ENCODE data around the gene RPRD1A. TPM values are rescaled to one million over a fixed set of nuclear protein-coding genes. Genes with fewer than 3 reads are reported as not detected.

The RPRD1A gene
- polyA plus RNA-seq, 1 of the 3 experiments (the other 2 are of a cell fraction), result 28.9 TPM

- peaks cover 26 to 30% of the 10 kb centered on the region in 2 experiments for H3K36me3 ChIP-seq (replicated peaks in 1 of 2; ENCODE audit: control insufficient read depth in 1 of 2, insufficient read depth in 2 of 2, low read length in 1 of 2)
- H3K79me2 ChIP-seq (ENCODE audit: insufficient read depth), result peaks cover 31% of the 10 kb centered on the region
- H3F3A ChIP-seq (replicated peaks; ENCODE audit: insufficient read depth), result no peaks in the 10 kb centered on the region
- no peak overlapping the region for H3K4me3 ChIP-seq (ENCODE audit: low read depth in 2 of 2, low read length in 1 of 2)
- no peaks in the 10 kb centered on the region for H3K9me3 ChIP-seq
- H4K20me1 ChIP-seq (ENCODE audit: insufficient read depth), result 0 out of 2 replicates have a peak, but pooled peaks cover 4% of the 10 kb centered on the region
- H2AFZ ChIP-seq (ENCODE audit: low read depth), result no peak overlapping the region
- no peak overlapping the region for H3K4me2 ChIP-seq
- no peak overlapping the region for H3K27ac ChIP-seq (ENCODE audit: low read depth in 2 of 2, low read length in 1 of 2)
- H3K9ac ChIP-seq, result no peak overlapping the region
- 98% methylated on average over 2 of the region's 2 CpGs for WGBS (ENCODE audit: low lambda C conversion rate)
- ChIA-PET POLR2A (no interaction called here), CTCF (interaction anchor here (0.9 to 5.1 kb wide), 2 partner anchors 14 to 33 kb away, joined by 3 to 22 read pairs; no protein-coding TSS in a partner anchor)
- H3K9me2 ChIP-seq, result no peaks in the 10 kb centered on the region
- TF ChIP-seq PBX3 (IDR thresholded peaks at IDR 0.05), result no peak
- no peak for TF ChIP-seq ZBTB33 (IDR thresholded peaks at IDR 0.05; ENCODE audit: borderline replicate concordance, low read depth)
- TF ChIP-seq YY1 (IDR thresholded peaks at IDR 0.05; ENCODE audit: low read depth), result no peak
- peaks cover 10 to 19% of the 10 kb centered on the region in 2 experiments; a peak in 3 of 4 replicates for H3K4me1 ChIP-seq (ENCODE audit: control insufficient read depth in 1 of 2, insufficient read depth in 2 of 2, low read depth in 1 of 2, low read length in 1 of 2)
- H3K27me3 ChIP-seq (ENCODE audit: insufficient read depth), result no peaks in the 10 kb centered on the region
- DNase-seq, result no peak
These were observed 36.0 kb downstream of the RPRD1A start for GRCh38 chr18:36031407-36031806.

DNA sequence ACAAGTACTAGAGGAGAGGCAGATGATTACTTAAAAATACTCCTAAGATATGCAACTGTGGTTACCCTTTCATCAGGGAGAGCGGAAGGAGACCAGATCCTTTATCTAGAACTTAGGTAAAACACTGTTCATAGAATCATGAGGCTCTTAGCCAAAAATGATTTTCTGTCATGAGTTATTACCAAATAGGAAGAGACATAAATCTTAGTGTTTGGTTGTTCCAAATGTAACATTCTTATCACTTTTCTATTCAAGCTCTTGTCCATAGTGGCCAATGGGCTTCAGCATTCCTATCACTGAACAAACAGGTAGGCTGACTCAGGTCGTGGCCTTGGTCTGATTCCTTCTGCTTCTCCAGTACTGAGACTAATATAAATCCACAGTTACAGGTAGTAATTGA lies 38.5 kb downstream of the RPRD1A start:
- Histone ChIP-seq H3K4me3 (ENCODE audit: low read depth in 2 of 2, low read length in 1 of 2) (no peak overlapping the region), H2AFZ (ENCODE audit: low read depth) (no peak overlapping the region), H3K9ac (no peak overlapping the region), H3K27me3 (ENCODE audit: insufficient read depth) (no peaks in the 10 kb centered on the region), H3K9me3 (no peaks in the 10 kb centered on the region), H3K36me3 (replicated peaks in 1 of 2; ENCODE audit: control insufficient read depth in 1 of 2, insufficient read depth in 2 of 2, low read length in 1 of 2) (peaks cover 34 to 36% of the 10 kb centered on the region in 2 experiments), H3K27ac (ENCODE audit: low read depth in 2 of 2, low read length in 1 of 2) (no peak overlapping the region; a peak in 1 of 4 replicates), H4K20me1 (ENCODE audit: insufficient read depth) (0 out of 2 replicates have a peak, but pooled peaks cover 4% of the 10 kb centered on the region), H3K79me2 (ENCODE audit: insufficient read depth) (peaks cover 12% of the 10 kb centered on the region; the same call in 1 of the 2 replicates), H3K9me2 (no peaks in the 10 kb centered on the region), H3K4me1 (ENCODE audit: control insufficient read depth in 1 of 2, insufficient read depth in 2 of 2, low read depth in 1 of 2, low read length in 1 of 2) (peaks cover 6 to 13% of the 10 kb centered on the region in 2 experiments; a peak in 2 of 4 replicates), H3F3A (replicated peaks; ENCODE audit: insufficient read depth) (no peaks in the 10 kb centered on the region), H3K4me2 (no peak overlapping the region)
- TF ChIP-seq GABPA (IDR thresholded peaks at IDR 0.05; ENCODE audit: low read depth) (no peak), USF2 (IDR thresholded peaks at IDR 0.05; ENCODE audit: borderline replicate concordance, low read depth, low read length) (no peak), RFX5 (IDR thresholded peaks at IDR 0.05; ENCODE audit: low read length) (no peak), GATA2 (CRISPR knock-in tag; IDR thresholded peaks at IDR 0.05) (no peak), FOXM1 (IDR thresholded peaks at IDR 0.05; ENCODE audit: low read depth) (no peak), TEAD4 (IDR thresholded peaks at IDR 0.05; ENCODE audit: borderline replicate concordance, insufficient read depth) (no peak), ELF1 (IDR thresholded peaks at IDR 0.05) (no peak), SMC3 (IDR thresholded peaks at IDR 0.05; ENCODE audit: low read depth, low read length) (no peak), CHD2 (IDR thresholded peaks at IDR 0.05; ENCODE audit: low read length, partially characterized antibody) (no peak), RAD21 (IDR thresholded peaks at IDR 0.05; ENCODE audit: low read length) (no peak), JUND (IDR thresholded peaks at IDR 0.05) (no peak), NFIC (IDR thresholded peaks at IDR 0.05; ENCODE audit: borderline replicate concordance) (no peak), RCOR1 (IDR thresholded peaks at IDR 0.05; ENCODE audit: low read length) (no peak), MXI1 (IDR thresholded peaks at IDR 0.05; ENCODE audit: low read depth, low read length) (no peak)
- TF ChIP-seq, protein P1, sequence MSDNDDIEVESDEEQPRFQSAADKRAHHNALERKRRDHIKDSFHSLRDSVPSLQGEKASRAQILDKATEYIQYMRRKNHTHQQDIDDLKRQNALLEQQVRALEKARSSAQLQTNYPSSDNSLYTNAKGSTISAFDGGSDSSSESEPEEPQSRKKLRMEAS (IDR thresholded peaks at IDR 0.05; ENCODE audit: low read depth), result no peak
- TF ChIP-seq, protein P2, sequence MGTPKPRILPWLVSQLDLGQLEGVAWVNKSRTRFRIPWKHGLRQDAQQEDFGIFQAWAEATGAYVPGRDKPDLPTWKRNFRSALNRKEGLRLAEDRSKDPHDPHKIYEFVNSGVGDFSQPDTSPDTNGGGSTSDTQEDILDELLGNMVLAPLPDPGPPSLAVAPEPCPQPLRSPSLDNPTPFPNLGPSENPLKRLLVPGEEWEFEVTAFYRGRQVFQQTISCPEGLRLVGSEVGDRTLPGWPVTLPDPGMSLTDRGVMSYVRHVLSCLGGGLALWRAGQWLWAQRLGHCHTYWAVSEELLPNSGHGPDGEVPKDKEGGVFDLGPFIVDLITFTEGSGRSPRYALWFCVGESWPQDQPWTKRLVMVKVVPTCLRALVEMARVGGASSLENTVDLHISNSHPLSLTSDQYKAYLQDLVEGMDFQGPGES (IDR thresholded peaks at IDR 0.05; ENCODE audit: low read depth, low read length), result no peak
- DNase-seq, result no peak
- POLR2A ChIA-PET, result no interaction called here
- CTCF ChIA-PET, result interaction anchor here (1.0 to 5.1 kb wide), 2 partner anchors 11 to 256 kb away, joined by 4 to 22 read pairs; no protein-coding TSS in a partner anchor
- whole genome bisulfite sequencing (ENCODE audit: low lambda C conversion rate), result 91% methylated on average over 2 of the region's 2 CpGs

Measured in SK-N-SH (cell line).